HG02763 (cell line): Measurements from ENCODE around the gene SEC22C.
"Not testable (repeated sequence)": the region's sequence is repeated elsewhere in the genome, so short reads cannot be mapped to it uniquely, and the experiment has no call there.

ENCODE experiments used
- ATAC-seq: cut with Tn5 transposase; IDR thresholded peaks from one replicate; pipeline ENCODE4 v1.9.1; 2021; ENCODE audit warnings: mild to moderate bottlenecking, moderate library complexity; ENCODE audit not compliant: unreplicated experiment

SEC22C gene, protein sequence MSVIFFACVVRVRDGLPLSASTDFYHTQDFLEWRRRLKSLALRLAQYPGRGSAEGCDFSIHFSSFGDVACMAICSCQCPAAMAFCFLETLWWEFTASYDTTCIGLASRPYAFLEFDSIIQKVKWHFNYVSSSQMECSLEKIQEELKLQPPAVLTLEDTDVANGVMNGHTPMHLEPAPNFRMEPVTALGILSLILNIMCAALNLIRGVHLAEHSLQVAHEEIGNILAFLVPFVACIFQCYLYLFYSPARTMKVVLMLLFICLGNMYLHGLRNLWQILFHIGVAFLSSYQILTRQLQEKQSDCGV

DNA sequence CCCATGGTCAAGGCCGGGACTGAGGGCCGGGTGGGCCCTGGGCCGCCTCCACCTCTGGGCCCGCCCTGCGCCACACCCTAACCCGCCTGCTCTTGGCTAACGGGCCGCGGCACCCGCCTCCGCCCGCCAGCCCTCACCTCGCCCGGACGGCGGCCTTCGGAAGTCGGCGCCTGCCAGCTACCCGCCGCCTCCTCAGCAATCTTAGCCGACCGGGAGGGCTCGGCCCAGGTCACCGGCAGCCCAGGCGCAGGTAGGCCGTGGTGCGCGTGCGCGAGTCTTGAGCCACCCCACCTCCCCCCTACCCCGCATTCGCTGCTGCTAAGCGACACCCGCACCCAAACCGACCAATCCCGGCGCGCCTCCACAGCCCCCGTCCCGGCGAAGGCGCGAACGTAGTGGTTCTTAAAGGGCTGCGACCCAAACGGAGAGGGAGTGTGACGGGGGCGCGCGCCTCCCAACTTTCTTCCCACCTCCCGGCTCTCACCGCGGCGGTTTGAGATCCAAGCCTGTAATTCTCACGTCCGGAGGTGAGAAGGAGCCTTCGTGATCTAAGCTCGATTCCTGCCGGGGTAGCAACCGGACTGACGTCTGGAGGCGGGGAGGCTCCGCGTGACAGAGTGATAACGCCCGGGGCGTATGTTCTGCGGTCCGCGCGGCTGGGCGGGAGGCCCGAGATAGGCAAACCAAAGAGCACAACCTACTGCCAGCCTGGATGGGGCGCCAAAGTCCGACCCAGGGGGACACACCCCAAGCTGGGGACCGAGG lies at the start of gene SEC22C:
TSS of gene SEC22C (minus strand) at position 259 of the 765 bp plus-strand sequence. CDS start 12,921 bp downstream, outside the sequence.
- peak; percentile 88 for ATAC-seq

DNA sequence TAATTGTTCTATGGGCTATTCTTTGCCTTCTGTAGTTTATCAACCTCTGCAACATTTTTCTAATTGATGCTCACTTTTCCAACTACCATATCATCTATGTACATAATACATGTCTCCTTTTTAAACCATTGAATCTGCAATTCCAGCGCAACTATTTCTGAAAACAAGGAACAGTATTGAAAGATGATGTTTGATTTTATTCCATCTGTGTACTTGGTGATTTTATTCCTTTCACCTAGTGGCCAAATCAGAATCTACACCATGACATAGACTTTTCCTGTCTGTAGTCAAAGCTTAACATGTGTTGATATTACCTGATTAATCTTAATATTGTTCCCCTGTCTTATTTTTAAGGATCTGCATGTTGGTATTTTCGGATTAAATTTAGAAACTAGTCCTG lies 31.7 kb upstream of the SEC22C start:
- ATAC-seq: no peak

DNA sequence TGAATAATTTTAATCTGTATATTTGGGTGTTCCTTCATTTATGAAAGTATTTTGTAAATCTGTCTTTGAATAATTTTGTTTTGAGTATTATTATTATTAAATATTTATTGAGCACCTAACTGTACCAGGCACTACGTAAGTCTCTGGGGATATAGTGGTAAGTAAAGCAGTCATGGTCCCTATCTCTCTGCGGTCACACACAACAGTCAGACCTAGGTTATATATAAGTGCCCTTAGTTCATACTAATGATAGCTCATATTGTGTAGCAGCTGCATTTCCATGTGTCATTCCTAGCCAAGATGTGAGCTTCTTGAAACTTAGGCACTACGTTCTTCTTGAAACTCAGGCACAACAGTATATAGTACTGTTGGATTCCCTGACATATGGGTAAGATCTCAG lies 31.2 kb upstream of the SEC22C start:
- ATAC-seq: peak; percentile 57

DNA sequence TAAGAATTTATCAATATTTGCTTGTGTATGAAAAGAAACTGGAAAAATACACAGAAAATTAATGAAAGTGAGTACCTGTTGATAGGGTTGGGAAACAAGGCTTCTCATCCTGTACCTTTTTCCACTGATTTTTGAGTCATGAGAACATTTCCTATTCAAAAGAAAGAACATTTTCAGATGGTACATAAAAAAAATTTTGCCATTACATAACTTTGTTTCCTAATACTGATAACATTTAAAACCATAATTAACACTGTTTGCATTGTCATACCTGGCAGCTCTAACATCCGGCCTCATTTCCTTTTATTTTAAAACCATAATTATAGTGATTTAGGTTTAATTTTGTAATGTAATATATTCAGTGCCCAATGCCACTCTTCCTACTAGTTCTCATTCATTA lies 30.4 kb upstream of the SEC22C start:
- no peak for ATAC-seq

DNA sequence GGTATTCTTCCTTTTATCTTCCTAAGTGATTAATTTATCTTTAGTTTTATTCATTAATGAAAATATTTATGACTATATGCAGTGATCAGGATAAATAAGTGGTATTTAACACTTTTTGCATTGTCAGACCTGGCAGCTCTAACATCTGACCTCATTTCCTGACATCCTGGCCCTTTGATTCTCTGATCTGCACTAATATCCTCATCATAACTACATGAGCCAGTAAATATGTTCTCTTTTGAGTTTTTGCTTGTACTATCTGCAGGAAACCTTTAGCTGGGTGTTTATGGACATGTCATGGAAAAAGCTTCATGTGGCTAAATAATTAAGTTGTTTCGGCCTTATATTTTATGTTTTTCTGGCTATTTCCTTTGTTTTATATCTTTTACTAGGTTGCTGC lies 29.2 kb upstream of the SEC22C start:
- ATAC-seq: no peak

DNA sequence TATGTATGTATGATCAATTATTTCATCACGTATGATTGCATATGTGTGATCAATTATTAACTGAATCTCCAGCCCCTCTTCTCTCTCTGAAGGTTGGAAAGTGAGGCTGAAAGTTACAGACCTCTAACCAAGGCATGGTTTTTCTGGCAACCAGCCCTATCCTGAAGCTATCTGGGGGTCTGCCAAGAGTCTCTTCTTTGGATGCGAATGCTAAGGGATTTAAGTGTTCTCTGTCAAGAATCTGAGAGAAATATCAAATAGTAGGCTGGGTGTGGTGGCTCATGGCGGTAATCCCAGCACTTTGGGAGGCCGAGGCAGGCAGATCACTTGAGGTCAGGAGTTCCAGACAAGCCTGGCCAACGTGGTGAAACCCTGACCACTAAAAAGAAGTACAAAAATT lies 26.8 kb upstream of the SEC22C start:
- no peak for ATAC-seq

DNA sequence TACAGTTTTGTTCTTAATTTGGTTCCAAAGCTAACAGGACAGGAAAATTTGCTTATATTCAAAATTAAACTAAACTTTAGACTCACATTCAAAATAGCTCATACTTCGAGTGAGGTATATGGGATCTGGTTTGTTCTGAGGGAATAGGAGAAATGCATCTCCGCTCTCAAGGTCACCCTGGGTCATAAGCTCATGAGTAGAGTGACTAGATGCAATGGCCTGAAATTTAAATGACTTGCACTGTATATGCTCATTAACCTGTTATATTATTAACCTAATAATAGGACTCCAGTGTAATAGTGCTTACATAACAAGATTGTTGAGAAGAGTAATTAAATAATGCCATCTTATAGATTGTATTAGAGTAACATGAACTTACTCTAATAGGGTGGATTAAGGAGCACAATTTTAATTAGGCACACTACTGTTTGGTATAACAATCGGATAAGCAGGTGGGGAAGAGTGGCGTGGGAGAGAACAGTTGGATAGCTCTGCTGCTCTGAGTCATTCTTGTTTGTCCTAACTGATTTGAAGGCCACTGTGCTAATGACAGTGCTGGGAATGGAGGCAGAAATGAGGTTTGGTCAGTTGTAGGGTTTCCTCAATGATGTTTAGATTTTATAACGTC lies 23.9 kb upstream of the SEC22C start:
- ATAC-seq: no peak

DNA sequence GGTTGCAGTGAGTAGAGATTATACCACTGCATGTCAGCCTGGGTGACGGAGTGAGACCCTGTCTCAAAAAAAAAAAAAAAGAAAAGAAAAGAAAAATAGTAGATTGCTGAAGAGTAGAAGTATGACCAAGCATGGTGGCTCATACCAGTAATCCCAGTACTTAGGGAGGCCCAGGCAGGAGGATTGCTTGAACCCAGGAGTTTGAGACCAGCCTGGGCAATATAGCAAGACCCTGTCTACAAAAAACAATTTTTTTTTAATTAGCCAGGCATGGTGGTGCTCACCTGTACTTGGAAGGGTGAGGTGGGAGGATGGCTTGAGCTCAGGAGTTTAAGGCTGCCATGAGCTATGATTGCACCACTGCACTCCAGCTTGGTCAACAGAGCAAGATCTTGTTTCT lies 21.2 kb upstream of the SEC22C start:
- ATAC-seq: no peak

DNA sequence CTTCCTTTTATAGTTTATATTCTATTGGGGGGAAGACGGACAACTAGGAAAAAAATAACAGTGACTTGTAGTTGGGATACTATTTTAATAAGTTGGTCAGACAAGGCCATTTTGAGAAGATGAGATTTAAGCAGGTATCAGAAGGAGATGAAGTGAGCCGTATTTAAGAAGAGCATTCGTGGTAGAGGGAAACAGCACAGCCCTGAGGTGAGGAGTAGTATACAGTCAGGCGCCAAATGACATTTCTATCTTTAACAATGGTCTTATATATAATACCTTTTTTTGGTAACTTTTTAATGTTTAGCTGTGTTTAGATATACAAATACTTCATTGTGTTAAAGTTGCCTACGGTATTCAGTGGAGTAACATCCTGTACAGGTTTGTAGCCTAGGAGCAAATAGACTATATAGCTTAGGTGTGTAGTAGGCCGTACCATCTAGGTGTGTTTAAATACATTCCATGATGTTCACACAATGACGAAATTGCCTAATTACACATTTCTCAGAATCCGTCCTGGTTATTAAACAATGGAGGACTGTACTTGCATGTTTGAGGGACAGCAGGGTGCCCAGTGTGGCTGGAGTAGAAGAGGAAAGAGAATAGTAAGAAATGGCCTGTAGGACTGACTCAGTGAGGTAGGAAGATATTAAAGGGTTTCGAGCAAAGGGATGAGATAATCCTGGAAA lies 20.3 kb upstream of the SEC22C start:
- no peak for ATAC-seq

DNA sequence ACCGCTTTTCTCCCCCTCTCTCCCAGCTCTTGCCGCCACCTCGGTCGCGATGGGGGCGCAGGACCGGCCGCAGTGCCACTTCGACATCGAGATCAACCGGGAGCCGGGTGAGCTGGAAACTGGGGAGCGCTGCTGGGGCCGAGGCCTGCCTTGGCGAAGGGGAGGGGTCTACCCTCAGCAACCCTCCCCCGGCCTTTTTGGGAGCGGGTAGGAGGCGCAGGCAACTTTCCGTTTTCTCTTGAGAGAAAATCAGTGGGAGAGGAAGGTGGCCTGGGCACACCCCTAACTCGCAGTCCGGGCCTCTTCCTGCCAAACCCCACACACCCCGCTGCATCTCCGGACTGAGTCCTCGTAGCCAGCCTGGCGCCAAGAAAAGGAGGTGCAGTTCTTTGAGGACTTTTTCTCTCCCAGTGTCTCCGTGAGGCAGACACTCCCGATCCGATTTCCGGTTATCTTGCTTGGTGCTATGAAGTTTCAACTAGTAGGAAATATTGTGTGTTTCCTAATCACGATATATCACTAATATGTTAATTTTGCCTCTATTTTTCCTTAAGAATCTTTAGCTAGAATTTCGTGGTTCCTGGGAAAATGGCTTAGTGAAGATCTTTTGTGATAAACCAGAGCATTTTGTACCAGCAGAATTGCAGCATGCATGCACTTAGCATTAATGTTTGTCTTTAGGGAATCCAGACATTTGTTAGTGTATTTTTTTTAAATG lies 19.4 kb upstream of the SEC22C start:
- ATAC-seq: peak; percentile 20

DNA sequence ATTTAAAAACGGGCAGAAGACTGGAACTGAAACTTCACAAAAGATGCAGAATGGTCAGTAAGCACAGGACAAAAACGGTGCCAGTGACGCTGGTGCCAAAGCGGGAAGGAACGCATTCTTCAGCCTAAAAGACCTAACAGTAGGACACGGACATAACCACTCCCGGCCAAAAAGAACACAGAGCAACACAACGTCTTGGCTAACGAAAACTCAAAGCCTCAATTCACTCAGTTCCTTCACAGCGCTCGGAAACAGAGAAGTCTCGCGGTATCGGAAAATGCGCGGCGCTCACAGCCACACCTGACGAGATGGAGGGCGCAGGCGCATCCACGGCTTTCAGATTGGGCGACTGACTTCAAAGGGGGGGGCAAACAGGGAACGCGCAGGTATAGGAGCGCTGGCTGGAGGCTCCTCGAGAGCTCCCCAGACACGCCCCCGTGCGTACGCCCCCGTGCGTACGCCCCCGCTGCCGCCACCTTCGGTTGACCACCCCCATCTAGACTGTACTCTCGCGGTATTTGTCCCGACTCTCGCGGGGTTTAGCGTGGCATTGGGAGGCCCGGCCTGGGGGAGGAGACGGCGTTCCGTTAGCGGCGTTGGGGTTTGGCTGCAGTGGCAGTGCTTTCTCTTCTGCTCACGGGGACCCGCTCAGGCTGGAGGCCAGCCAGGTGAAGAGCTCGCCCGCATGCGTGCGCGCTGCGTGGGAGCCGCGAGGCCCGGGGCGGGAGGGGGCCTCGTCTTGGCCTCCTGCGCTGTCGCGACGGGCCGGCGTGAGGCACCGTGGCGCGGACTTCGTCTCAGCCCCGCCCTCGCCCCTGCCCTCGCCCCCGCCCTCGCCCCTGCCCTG lies 18.6 kb upstream of the SEC22C start, which contains the start of gene NKTR:
TSS of gene NKTR (plus strand) at position 576 of the 847 bp plus-strand sequence. CDS start 321 bp downstream, outside the sequence.
- peak; percentile 88 for ATAC-seq

DNA sequence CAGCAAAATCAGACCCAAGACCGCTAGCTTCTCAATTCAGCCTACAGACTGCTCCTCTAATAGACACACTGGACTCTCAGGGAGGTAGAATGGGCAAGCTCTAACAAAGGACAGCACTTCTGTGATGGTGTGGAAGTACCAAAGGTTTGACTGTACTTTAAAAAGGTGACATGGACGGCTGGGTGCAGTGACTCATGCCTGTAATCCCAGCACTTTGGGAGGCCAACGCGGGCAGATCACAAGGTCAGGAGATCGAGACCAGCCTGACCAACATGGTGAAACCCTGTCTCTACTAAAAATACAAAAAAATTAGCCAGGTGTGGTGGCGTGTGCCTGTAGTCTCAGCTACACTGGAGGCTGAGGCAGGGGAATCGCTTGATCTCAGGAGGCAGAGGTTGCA lies 15.3 kb upstream of the SEC22C start:
- ATAC-seq: not testable (repeated sequence)

DNA sequence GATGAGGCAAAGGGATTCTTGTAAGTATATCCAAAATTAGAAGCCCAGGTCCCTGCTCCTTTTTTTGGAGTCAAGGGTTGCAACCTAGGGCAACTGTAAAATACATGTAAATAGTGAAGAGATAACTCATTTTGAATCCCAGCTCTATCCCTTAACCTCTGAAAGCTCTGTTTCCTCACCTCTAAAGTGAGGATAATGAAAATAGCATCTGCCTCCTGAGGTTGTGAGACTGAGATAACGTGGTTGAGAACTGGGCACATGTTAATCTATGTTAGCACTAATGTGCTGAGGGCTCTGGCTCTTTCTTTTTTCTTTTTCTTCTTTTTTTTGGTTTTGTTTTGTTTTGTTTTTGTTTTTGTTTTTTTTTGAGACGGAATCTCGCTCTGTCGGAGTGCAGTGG lies 13.9 kb upstream of the SEC22C start:
- no peak for ATAC-seq

DNA sequence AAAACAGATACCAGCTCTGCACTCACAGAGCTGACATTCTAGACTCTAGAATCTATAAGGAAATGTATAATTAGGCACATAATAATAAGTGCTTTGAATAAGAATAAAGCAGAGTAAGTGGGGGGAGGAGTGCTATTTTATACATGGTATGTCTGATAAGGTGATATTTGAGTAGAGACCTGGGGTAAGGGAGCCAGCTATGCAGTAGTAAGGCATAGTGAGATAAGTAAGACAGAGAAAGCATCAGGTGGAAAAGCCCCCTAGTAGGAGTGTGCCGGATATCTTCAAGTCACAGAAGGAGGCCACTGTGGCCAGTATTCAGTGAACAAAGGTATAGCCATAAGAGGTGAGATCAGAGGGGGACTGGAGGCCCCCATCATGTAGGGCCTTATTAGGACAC lies 11.9 kb upstream of the SEC22C start:
- ATAC-seq: no peak

DNA sequence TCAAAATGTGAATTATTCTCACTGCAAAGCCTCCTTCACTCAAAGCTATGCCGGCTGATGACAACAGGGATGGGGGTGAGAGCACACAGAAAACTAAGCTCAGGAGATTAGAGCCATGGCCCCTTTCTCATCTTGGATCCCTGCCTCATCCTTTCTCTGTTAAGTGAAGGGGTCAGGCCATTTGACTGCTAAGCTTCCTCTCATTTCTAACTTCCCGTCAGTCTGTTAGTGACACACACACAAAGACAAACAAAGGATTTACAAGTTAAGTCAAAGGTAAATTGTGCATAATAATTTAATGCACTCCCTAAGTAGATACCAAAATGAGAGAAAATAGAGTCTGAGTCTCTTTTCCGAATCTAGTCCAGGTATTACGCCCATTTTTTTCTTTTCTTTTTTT lies 10.0 kb upstream of the SEC22C start:
- no peak for ATAC-seq

DNA sequence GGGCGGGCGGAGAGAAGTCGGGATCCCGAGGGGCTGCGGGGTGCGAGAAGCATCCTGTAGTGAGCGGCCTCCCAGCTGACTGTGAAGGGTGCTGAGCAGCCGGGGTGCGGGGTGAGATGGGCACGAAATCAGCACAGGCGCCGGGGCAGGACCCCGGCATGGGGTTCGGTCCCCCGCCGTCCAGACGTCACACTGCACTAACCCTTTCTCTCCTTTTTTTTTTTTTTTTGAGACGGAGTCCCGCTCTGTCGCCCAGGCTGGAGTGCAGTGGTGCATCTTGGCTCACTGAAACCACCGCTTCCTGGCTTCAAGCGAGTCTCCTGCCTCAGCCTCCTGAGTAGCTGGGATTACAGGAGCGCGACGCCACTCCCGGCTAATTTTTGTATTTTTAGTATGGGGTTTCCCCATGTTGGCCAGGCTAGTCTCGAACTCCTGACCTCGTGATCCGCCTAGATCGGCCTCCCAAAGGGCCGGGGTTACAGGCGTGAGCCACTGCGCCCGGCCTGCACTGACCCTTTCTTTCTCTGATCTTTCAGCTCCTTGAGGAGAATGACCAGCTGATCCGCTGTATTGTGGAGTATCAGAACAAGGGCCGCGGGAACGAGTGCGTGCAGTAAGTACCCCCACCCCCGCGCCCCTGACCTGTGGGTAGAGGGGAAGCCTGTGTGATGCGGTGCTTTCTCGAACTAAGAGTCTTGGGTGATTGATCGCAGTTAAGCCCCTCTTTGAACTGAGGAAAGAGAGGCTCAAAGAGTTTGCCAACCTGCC lies 9.4 kb upstream of the SEC22C start:
- ATAC-seq: no peak

DNA sequence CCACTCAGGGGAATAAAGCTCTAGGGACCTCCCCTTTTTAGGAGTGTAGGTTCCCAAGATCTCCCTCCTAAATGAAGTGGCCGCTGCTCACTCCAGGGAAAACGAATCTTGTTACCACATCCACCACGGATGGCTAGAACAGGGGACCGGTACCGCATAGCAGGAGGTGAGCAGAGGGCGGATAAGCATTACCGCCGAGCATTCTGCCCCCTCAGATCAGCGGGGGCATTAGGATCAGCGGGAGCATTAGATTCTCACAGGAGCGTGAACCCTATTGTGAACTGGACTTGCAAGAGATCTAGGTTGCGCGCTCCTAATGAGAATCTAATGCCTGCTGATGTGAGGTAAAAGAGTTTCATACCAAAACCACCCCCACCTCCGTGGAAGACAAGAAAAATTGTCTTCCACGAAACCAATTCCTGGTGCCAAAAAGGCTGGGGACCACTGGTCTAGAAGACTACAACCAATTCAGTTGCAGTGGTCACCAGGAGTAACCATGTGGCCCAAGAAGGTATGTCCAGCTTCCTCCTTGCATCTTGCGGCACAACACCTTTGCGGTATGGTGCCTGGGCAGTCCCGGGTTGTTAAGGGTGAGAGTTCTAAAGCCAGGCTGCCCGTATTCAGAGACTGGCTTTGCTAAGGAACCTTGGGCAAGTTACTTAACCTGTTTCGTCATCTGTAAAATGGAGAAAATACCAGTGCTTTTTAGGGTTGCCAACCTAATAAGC lies 7.8 kb upstream of the SEC22C start:
- ATAC-seq: no peak

DNA sequence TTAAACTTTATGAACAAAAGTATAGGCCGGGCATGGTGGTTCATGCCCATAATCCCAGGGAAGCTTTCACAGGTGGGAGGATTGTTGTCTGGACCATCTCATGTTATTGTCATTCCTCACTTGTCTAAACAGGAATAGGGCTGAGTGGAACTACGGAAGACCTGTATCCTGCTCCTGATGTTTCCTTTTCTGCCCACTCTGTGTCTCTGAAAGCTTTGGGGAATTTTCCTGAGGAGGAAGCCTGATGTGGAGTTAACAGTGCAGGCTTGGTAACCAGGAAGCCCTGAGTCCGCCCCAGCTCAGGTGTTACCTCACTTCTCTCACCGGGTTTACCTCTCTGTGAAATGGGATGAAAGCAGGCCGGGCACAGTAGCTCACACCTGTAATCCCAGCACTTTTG lies 6.9 kb upstream of the SEC22C start:
- ATAC-seq: no peak
